ENCODE data around the gene UNG.

UNG gene

GRCh38 chr12:109089683-109090082 is 7.7 kb upstream of the UNG start:
- DNase-seq (ENCODE audit: low spot score) = no peak

DNA sequence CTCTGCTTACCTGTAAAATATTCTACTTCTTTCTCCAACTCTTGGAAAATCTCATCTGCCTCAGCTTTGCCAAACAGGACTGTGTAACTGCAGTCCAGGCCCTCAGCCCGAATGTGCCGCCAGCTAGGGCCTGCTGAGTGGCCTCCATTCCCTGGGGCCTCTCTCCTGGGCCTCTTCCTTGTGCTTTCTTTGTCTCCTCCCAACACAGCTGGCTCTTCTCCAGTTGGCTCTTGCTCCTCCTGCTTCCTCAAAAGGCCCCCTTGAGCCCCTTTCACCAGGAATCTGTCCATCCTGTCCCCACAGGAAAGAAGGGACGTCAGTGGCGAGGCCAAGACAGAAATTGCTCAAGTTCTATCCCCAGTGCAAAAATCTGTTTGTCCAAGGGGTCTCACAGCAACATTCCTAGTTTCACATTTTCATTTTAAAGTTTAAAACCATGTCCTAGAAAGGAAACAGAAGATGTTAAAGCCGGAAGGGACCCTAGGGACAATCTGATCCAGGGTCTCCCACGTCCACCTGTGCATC is 4.8 kb upstream of the UNG start:
- DNase-seq (ENCODE audit: low spot score) = no peak

GRCh38 chr12:109093022-109093918 is 4.1 kb upstream of the UNG start, which contains the start of gene ALKBH2:
ALKBH2 (minus strand) TSS chr12:109093472; CDS start chr12:109092786, 686 bp downstream.
- peak; percentile 95 for DNase-seq (ENCODE audit: low spot score)

- no peak for DNase-seq (ENCODE audit: low spot score)
Measured at GRCh38 chr12:109097140-109097434, 310 bp upstream of the UNG start.

- no peak for DNase-seq (ENCODE audit: low spot score)
Measured at GRCh38 chr12:109098183-109098604, 797 bp downstream of the UNG start.

GRCh38 chr12:109098651-109099050 is 1.3 kb downstream of the UNG start:
- no peak for DNase-seq (ENCODE audit: low spot score)

GRCh38 chr12:109099431-109100020 is 2.1 kb downstream of the UNG start:
- no peak for DNase-seq (ENCODE audit: low spot score)

DNA sequence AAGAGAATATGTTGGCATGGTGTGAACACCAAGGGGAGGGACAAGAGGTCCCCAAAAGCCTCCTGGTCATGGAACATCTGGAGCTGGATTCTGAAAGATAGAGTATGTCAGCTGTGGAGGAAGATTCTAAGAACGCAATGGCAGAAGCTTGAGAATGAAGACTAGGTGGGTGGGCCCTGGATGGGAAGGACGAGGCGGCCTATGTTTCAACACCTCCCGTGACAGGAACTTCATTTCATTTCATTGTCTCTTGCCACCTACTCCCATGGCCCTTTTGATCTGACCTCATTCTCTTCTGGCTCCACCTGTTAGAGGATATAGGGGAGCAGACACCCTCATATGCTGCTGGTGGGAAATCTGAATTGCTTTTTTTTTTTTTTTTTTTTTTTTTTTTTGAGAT is 3.3 kb downstream of the UNG start:
- no peak for DNase-seq (ENCODE audit: low spot score)

GRCh38 chr12:109102491-109102890 is 5.1 kb downstream of the UNG start:
- no peak for DNase-seq (ENCODE audit: low spot score)

DNA sequence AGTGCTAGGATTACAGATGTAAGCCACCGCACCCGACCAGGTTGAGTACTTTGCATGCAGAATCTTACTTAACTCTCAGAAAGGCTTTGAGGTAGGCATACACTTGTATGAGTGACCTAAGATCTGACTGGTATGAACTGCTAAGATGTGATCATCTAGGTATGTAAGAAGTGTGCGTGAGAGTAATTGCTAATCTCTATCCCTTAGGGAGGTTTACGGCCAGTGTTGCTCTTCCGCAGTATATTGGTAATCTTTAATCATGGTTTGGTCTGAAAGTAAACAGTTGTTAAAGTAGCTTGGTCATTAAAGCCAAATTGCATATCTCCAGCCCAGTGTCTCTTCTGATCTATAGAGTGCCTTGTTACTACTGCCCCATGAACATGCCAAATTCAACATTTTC is 7.8 kb downstream of the UNG start:
- DNase-seq (ENCODE audit: low spot score) = no peak

- DNase-seq (ENCODE audit: low spot score) = no peak
Measured at GRCh38 chr12:109109746-109110350, 12.5 kb downstream of the UNG start.

GRCh38 chr12:109110988-109111495 is 13.6 kb downstream of the UNG start:
- peak; percentile 89 for DNase-seq (ENCODE audit: low spot score)

- DNase-seq (ENCODE audit: low spot score) = no peak
Measured at GRCh38 chr12:109112720-109113465, 15.5 kb downstream of the UNG start.

DNA sequence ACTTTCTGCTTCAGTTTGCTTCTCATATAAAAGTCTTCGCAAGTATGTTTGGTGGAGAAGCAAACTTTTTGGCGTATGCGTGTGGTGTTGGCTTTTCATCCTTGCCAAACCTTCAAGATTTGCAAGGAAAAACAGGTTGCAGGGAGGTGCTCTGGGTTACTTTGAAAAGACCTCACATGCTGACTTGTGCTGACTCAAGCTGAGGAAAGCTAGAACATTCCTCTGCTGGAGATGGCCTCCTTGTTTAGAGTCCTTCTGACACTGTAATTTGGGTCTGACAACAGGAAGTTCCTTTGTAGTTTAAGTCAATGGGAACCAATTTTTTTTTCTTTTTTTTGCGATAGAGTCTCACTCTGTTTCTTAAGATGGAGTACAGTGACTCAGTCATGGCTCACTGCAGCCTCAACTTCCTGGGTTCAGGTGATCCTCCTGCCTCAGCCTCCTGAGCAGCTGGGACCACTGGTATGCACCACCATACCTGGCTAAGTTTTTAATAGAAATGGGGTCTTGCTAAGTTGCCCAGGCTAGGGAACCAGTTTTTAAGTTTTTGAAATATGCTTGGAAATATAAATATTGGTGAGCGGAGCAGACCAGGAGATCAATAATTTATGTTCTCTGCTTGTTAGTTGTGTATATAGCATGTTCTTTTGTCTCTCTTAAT is 16.4 kb downstream of the UNG start:
- no peak for DNase-seq (ENCODE audit: low spot score)

GRCh38 chr12:109114644-109115043 is 17.2 kb downstream of the UNG start:
- no peak for DNase-seq (ENCODE audit: low spot score)

GRCh38 chr12:109115404-109115757 is 18.0 kb downstream of the UNG start:
- no peak for DNase-seq (ENCODE audit: low spot score)

DNA sequence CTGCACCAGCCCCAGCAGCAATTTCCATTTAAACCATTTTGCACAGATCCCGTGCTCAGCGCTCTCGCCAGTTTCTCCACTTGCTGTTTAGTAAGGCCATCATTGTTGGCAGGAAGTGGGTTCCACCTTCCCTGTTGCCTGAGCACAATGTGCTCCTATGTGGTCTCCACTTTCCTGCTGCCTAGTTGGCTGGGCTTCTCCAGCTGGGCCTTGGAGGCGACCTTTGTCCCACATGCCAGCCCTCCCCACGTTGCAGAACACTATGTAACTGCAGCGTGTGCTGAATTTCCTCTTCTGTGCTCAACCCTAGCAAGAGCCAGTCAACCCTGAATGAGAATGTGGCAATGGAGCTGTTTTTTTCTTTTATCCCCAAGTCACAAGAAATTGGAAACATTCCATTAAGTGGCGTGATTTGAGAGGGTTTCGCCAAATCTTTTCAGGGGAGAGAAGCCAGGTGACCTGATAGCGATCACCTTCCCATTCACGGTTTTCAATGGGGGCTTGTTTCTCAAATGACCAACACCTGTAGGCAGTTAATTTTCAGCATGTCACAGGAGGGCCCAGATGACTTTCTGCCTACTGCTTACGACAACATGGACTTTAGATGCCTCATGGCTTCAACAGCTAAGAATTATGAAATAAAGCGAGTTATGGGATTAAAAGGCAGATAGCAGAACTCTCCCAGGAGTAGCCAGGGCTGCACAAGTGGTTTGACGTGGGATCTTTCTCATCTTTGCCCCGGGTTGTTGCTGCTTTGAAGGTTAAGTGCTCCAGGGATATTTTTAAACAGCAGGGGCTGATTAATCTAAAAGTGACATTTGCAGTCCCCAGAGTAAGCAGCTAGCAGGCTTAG is 18.6 kb downstream of the UNG start, which contains the start of gene ACACB:
TSS of gene ACACB (plus strand) at position 830 of the 853 bp plus-strand sequence. CDS start 22,819 bp downstream, outside the sequence.
- DNase-seq (ENCODE audit: low spot score) = no peak

DNA sequence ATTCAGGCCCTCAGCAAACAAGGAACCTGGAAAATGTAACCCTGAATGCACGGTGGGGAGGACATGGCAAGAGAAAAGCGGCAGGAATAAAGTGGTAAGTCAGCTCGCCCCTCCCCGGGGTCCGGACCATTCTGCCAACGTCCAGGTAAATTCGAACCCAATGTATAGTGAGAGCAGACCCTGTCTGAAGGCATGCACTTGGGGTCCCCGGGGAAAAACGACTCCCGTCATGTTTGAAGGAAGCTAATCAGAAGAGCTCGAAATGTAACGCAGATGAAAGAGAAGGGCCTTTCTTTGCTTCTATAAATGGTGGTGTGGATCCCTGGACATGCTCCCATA is 19.2 kb downstream of the UNG start:
- no peak for DNase-seq (ENCODE audit: low spot score)

GRCh38 chr12:109120095-109120494 is 22.7 kb downstream of the UNG start:
- no peak for DNase-seq (ENCODE audit: low spot score)

GRCh38 chr12:109120557-109120956 is 23.2 kb downstream of the UNG start:
- DNase-seq (ENCODE audit: low spot score) = no peak
